ENCODE measurements around the gene ELOVL6.
"Not testable (repeated sequence)": the region's sequence is repeated elsewhere in the genome, so short reads cannot be mapped to it uniquely, and the experiment has no call there.

Gene ELOVL6

DNA sequence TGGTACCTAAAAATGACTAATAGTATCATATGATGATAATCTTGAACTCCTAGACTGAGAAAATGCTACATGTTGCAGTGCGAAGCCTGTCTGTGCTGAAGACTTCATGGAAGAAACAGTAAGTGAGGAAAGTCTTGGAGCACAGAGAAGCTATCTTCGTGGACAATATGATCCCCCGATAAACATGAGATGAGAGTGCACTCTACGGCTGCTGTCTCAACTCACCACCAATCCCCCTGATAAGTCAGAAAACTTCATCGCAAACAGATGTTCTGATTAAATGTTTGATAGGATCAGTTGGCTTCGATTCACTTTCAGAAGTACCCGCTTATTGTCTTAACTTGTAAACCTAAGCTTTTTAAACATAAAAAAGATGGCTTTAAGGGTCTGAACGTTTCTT is 130.2 kb downstream of the ELOVL6 start:
- no peak for DNase-seq

- no peak for DNase-seq
Observed at GRCh38 chr4:110064934-110065333, 133.5 kb downstream of the ELOVL6 start.

DNA sequence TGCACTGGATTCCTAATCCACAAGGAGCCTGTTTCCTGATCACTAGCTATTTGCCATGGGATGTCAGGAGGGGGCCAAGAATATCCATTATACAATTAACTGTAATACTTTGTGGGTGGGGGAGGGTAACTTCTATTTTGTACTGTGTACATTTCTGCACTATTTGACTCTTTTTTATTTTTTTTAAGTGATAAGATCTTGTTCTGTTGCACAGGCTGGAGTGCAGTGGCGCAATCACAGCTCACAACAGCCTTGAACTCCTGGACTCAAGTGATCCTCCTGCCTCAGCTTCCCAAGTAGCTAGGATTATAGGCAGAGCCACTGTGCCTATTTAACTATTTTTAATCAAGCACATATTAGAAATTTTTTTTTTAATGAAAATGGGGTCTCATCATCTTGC is 134.1 kb downstream of the ELOVL6 start:
- DNase-seq: no peak

GRCh38 chr4:110062166-110062565 is 136.2 kb downstream of the ELOVL6 start:
- DNase-seq: no peak

GRCh38 chr4:110061076-110061475 is 137.3 kb downstream of the ELOVL6 start:
- DNase-seq: no peak

DNA sequence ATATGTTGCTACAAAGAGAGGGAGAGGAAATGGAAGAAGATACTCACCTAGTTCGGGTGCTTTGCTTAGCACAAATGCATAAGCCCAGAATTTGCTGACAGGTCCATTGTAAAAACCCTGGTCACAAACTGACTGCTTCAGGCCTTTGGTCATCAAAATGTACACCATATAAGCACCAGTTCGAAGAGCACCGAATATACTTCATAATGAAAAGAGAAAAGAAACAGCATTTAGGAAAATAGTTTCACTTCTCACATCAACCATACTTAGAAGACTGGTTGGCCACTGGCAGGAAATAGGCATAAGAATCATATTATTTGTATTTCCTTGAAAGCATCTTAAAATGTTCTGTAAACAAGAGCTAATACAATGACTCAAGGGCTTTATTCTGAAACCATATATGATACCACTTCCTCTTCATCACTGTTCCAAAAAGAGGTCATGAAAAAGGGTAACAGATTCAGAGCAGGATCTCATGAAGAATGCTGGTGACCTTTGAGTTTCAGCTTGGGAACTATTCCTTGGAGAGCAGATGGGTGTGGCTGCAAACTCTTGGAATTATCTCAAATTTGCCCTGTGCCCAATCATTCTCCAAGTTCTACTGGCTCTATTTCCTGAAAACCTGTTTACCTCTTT is 138.7 kb downstream of the ELOVL6 start:
- DNase-seq: no peak

- no peak for DNase-seq
Observed at GRCh38 chr4:110058677-110059076, 139.7 kb downstream of the ELOVL6 start.

DNA sequence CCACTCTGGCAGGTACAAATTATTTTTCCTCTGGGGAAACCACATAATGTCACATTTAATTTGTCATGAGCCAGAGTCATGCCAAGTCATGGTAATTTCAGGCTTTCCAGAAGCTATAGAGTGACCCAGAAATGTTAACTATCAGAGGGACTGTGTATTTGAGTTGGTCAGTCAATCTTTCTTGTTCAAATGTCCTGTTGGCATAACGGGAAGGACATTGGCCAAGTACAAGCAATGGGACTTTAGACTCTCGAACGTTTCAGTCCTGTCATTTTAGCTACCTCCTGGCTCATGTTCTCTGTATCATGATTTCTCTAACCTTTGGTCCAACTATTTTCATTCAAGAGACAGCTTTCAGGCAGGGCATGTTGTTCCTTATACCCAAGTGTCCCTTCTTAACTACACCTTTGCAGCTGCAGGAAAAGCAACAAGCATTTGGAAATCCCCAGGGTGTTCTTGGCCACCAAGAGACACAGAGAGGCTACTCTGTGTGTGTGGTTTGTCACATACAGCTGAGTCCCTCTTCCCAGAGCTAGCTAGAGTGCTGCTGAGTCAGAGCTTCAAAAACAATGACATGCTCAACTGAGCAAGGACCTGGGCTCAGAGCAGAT is 143.2 kb downstream of the ELOVL6 start:
- DNase-seq: no peak

GRCh38 chr4:110049951-110050925 is 148.2 kb downstream of the ELOVL6 start:
- DNase-seq: peak in 1 of 2 experiments; percentile 2

DNA sequence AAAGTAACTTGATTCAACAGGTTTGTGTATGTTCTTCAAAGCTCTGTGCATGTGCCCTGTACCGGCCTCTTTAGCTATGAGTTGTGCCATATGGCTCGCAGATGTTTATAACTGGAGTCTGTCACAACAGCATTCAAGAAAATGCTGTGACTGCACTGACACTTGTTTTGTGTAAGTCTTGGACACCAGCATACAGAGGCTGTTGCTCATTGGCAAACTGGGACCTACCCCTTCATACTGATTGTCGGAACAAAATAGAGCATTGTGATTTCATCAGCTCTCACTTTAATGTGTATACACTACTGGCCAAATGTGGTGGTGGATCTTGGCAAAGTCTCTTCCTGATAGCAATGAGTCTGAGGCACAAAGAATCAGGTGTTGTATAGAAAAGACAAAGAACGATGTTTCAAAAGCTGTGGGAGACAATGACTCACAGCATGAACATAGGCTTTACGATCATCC is 151.8 kb downstream of the ELOVL6 start:
- DNase-seq: no peak

GRCh38 chr4:110042545-110043517 is 155.6 kb downstream of the ELOVL6 start:
- no peak for DNase-seq

GRCh38 chr4:110041735-110042134 is 156.7 kb downstream of the ELOVL6 start:
- DNase-seq: no peak

- not testable (repeated sequence) for DNase-seq
Observed at GRCh38 chr4:110039164-110039563, 159.3 kb downstream of the ELOVL6 start.

DNA sequence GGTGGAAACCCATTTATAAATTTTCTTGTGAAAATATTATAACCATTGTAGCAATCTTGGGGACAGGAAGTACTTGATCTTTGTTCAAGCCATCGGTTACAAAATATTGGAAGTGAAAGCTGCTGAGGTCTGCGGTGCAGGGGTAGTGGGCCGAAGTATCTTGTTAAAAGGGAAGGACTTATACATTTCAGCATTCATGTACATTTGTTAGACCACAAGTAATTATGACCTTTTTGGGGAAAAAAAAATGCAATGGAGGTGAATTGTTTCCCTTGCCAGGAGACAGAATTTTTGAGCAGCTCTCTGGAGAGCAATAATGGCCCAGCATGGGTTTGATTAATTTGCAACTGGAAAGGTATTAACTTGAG is 164.4 kb downstream of the ELOVL6 start:
- no peak for DNase-seq

GRCh38 chr4:110033355-110034025 is 164.9 kb downstream of the ELOVL6 start:
- no peak for DNase-seq

- DNase-seq: no peak
Observed at GRCh38 chr4:110032603-110033002, 165.8 kb downstream of the ELOVL6 start.

DNA sequence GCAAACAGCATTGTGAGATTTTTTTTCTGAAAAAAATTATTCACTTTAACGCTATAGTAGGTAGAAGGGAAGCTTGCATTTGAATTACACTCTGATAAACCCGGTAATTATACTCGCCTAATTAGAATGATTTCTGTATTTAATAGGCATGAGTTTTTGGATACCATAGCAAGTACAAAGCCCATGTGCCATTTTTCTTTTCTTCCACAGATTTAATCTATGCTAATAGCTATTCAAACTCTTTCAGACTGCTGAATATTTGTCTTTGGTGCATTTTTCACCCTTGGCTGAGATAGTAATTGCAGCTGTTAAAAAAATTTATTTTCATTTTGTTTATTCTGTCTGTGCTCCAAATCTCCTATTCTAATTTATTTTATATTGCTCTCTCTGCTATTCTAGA is 172.7 kb downstream of the ELOVL6 start:
- DNase-seq: no peak

DNA sequence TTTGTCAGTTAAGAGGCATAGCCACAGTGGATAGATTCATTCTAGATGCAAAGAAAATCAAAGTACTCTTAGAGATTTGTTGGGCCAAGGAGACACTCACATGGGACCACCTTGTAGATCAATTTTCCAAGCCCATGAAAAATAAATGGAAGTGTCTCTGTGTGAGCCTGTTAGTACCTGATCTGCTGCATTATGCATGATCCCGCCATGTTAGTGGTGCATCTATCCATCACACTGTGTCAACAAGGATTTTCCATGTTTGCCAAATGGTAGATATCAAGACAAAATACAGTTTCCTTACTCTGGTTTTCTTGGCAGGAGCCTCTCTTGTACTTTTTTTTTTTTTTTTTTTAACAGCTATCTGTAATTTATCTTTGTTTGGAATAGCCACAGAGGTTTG is 173.4 kb downstream of the ELOVL6 start:
- DNase-seq: no peak

DNA sequence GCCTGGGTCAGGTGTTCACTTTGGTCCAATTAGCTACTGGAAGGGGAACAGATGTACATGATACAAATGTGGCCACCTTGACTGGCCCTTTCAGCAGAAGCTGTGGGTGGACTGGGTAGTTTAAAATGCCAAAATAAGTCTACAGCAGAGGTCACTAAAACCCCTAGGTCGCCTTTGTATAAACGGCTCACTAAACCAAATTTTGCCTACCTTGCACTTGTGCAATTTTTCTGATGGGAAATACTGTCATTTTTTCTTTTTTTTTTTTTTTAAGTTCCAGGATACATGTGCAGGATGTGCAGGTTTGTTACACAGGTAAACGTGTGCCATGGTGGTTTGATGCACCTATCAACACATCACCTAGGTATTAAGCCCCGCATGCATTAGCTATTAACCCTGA is 176.0 kb downstream of the ELOVL6 start:
- no peak for DNase-seq

DNA sequence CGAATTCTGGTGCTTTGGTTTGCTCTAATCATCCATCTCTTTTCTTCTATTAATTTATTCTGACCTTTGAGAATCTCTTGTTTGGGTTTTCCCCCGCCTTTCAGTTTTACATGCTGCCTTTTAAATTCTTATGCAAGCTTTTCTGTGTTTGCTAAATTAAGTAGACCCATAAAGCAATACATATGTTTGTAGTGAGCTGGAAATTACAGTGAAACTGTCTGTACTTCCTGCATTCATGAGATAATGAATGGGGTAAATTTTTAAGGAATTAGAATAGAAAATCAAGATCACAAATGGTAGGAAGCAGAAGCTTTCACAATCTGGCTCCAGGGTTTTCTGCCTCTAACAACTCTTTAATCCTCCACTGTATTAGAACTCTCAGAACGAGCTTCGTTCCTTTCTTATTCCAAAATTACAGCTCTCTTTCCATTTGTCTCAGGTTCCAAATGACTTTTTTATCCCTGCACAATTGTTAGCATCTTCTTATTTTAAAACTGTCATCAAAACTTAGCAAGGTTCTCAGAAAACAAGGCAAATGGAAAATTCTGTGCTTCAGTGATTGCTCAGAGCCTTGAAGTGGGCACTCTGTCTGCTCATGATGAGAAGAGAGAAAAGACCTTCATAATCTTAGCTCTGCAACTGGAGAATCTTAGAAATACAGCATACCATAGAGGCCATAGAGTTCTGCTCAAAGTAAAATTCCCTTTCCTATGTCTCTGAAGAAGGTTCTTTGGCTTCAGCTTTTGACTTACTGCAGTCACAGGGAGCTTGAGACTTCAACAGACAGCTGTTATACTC is 177.6 kb downstream of the ELOVL6 start:
- no peak for DNase-seq

- no peak for DNase-seq
Observed at GRCh38 chr4:110020139-110020538, 178.3 kb downstream of the ELOVL6 start.

All from SHP77 (cell line).